Stimulated activated CD4-positive, alpha-beta T cell treated with anti-CD3 and anti-CD28 coated beads, Interleukin-1b, Interleukin-23, amount 100 ng/mL, for 1 hour (primary cell): ENCODE measurements around the gene PPP6R3.
"Not testable (repeated sequence)": the region's sequence is repeated elsewhere in the genome, so short reads cannot be mapped to it uniquely, and the experiment has no call there.

ENCODE experiments used
- DNase-seq, 2 donors: peaks; one replicate each; pipeline ENCODE4 v3.0.0-alpha.2; 2020; ENCODE audit warnings: low read depth in 2 of 2

The PPP6R3 gene

GRCh38 chr11:68601147-68601546 lies 140.6 kb downstream of the PPP6R3 start:
- DNase-seq, result no peak

- DNase-seq, result no peak
These were observed 149.2 kb downstream of the PPP6R3 start for GRCh38 chr11:68609761-68610160.

- no peak for DNase-seq
These were observed 150.0 kb downstream of the PPP6R3 start for GRCh38 chr11:68610452-68611116.

GRCh38 chr11:68615657-68616056 lies 155.1 kb downstream of the PPP6R3 start:
- no peak for DNase-seq

- DNase-seq, result no peak
These were observed 157.6 kb downstream of the PPP6R3 start for GRCh38 chr11:68617925-68618809.

- no peak for DNase-seq
These were observed 161.3 kb downstream of the PPP6R3 start for GRCh38 chr11:68621826-68622225.

- DNase-seq, result not testable (repeated sequence)
These were observed 163.2 kb downstream of the PPP6R3 start for GRCh38 chr11:68623706-68624105.

- DNase-seq, result not testable (repeated sequence)
These were observed 164.5 kb downstream of the PPP6R3 start for GRCh38 chr11:68625069-68625468.

- DNase-seq, result not testable (repeated sequence)
These were observed 165.7 kb downstream of the PPP6R3 start for GRCh38 chr11:68626236-68626635.

GRCh38 chr11:68628837-68629236 lies 168.3 kb downstream of the PPP6R3 start:
- not testable (repeated sequence) for DNase-seq

GRCh38 chr11:68632375-68632774 lies 171.8 kb downstream of the PPP6R3 start:
- DNase-seq, result not testable (repeated sequence)

- DNase-seq, result no peak
These were observed 172.2 kb downstream of the PPP6R3 start for GRCh38 chr11:68632802-68633201.

GRCh38 chr11:68634606-68635005 lies 174.1 kb downstream of the PPP6R3 start:
- not testable (repeated sequence) for DNase-seq

- DNase-seq, result not testable (repeated sequence)
These were observed 174.6 kb downstream of the PPP6R3 start for GRCh38 chr11:68635172-68635571.

GRCh38 chr11:68635883-68636282 lies 175.3 kb downstream of the PPP6R3 start:
- DNase-seq, result not testable (repeated sequence)

GRCh38 chr11:68639322-68639721 lies 178.8 kb downstream of the PPP6R3 start:
- DNase-seq, result not testable (repeated sequence)

GRCh38 chr11:68641880-68642279 lies 181.3 kb downstream of the PPP6R3 start:
- no peak for DNase-seq

- DNase-seq, result no peak
These were observed 183.0 kb downstream of the PPP6R3 start for GRCh38 chr11:68643585-68643984.

GRCh38 chr11:68646832-68647231 lies 186.3 kb downstream of the PPP6R3 start:
- DNase-seq, result no peak

GRCh38 chr11:68649851-68650555 lies 189.5 kb downstream of the PPP6R3 start:
- no peak for DNase-seq

GRCh38 chr11:68650801-68651200 lies 190.2 kb downstream of the PPP6R3 start:
- DNase-seq, result no peak
